ENCODE results near the gene VDAC2. TPM values are rescaled to one million over a fixed set of nuclear protein-coding genes. Genes with fewer than 3 reads are reported as not detected.
"Not testable (repeated sequence)": the region's sequence is repeated elsewhere in the genome, so short reads cannot be mapped to it uniquely, and the experiment has no call there.

VDAC2 gene
- total RNA-seq, 4 donors from 2014 or later, result 52.1 to 234 (median 149) TPM

DNA sequence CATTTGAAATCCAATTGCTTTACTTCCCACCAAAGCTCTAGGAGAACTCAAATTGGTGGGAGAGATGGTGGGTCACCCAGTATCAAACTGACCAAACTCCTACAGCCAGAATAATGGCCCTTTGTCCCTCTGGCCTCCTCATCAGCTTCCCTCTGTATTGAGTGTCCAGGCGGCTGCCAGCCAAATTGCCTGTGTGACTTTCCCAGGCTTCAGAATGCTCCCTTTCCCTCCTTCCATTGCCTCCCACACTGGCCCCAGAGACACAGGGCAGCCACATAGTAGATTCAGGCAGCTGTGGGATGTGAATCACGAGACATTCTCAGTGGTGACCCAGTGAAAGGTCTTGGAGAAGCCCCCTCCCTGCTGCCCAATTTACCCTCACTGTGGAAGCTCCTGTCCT is 12.7 kb upstream of the VDAC2 start:
- intact Hi-C loops (cut with DNase I; ENCODE audit: low total_unique reads) (no loop called here), in situ Hi-C loops (cut with MboI; ENCODE audit: low pct_ligation_motif_present in 1 of 4, low pct_unique_long_range_greater_than_20kb in 1 of 4, low sequenced_read_pairs in 3 of 4) (no loop called here)
- no peak overlapping the region for H3K4me3 ChIP-seq
- no peak for DNase-seq
- peaks cover 4 to 35% (median 16%) of the 10 kb centered on the region in 4 donors for H3K4me1 ChIP-seq
- WGBS, 2 donors (ENCODE audit: low coverage in 1 of 2), result 80 to 86% methylated on average over 1 to 2 of the region's 2 CpGs
- H3K27ac ChIP-seq, result no peak overlapping the region
- TF ChIP-seq POLR2A (IDR thresholded peaks at IDR 0.05), result no peak
- TF ChIP-seq CTCF (IDR thresholded peaks at IDR 0.05), result no peak
- no peak for TF ChIP-seq EP300 (IDR thresholded peaks at IDR 0.05; ENCODE audit: low read depth)
- TF ChIP-seq POLR2AphosphoS5 (IDR thresholded peaks at IDR 0.05), result no peak
- H3K9me3 ChIP-seq, result no peaks in the 10 kb centered on the region
- H3K27me3 ChIP-seq, result no peaks in the 10 kb centered on the region
- H3K36me3 ChIP-seq, result no peaks in the 10 kb centered on the region

GRCh38 chr10:75199949-75200348 is 10.6 kb upstream of the VDAC2 start:
- H3K27ac ChIP-seq; in situ Hi-C loops (cut with MboI; ENCODE audit: low pct_ligation_motif_present in 1 of 4, low pct_unique_long_range_greater_than_20kb in 1 of 4, low sequenced_read_pairs in 3 of 4); intact Hi-C loops (cut with DNase I; ENCODE audit: low total_unique reads); H3K27me3 ChIP-seq; H3K4me3 ChIP-seq; H3K9me3 ChIP-seq; DNase-seq; H3K36me3 ChIP-seq: not testable (repeated sequence)
- H3K4me1 ChIP-seq, result peaks cover 4 to 31% (median 12%) of the 10 kb centered on the region in 4 donors
- 79 to 94% methylated on average over 2 to 6 of the region's 6 CpGs for WGBS, 2 donors (ENCODE audit: low coverage in 1 of 2)

GRCh38 chr10:75201793-75202307 is 8.7 kb upstream of the VDAC2 start:
- TF ChIP-seq CTCF (IDR thresholded peaks at IDR 0.05) (no peak), POLR2AphosphoS5 (IDR thresholded peaks at IDR 0.05) (peak in 2 of 3 donors; percentile 40 to 48), POLR2A (IDR thresholded peaks at IDR 0.05) (peak; percentile 61), EP300 (IDR thresholded peaks at IDR 0.05; ENCODE audit: low read depth) (no peak)
- no peaks in the 10 kb centered on the region for H3K27me3 ChIP-seq
- peaks cover 0 to 22% (median 10%) of the 10 kb centered on the region in 4 donors for H3K4me1 ChIP-seq
- H3K9me3 ChIP-seq, result no peaks in the 10 kb centered on the region
- in situ Hi-C loops (cut with MboI; ENCODE audit: low pct_ligation_motif_present in 1 of 4, low pct_unique_long_range_greater_than_20kb in 1 of 4, low sequenced_read_pairs in 3 of 4), result no loop called here
- H3K4me3 ChIP-seq, result no peak overlapping the region
- no peaks in the 10 kb centered on the region for H3K36me3 ChIP-seq
- intact Hi-C loops (cut with DNase I; ENCODE audit: low total_unique reads), result no loop called here
- WGBS, 2 donors (ENCODE audit: low coverage in 1 of 2), result 64 to 67% methylated on average over 5 to 9 of the region's 9 CpGs
- peak; percentile 64 for DNase-seq
- H3K27ac ChIP-seq, result peak overlapping the region; percentile 62 to 73 (median 70)

GRCh38 chr10:75202321-75203045 is 8.1 kb upstream of the VDAC2 start:
- Histone ChIP-seq H3K27ac (peak overlapping the region; percentile 62 to 73 (median 70)), H3K4me1 (peaks cover 0 to 22% (median 10%) of the 10 kb centered on the region in 4 donors), H3K27me3 (no peaks in the 10 kb centered on the region), H3K4me3 (no peak overlapping the region), H3K36me3 (no peaks in the 10 kb centered on the region), H3K9me3 (no peaks in the 10 kb centered on the region)
- DNase-seq, result peak; percentile 60
- TF ChIP-seq POLR2AphosphoS5 (IDR thresholded peaks at IDR 0.05) (peak in 2 of 3 donors; percentile 31 to 35), CTCF (IDR thresholded peaks at IDR 0.05) (no peak), EP300 (IDR thresholded peaks at IDR 0.05; ENCODE audit: low read depth) (no peak), POLR2A (IDR thresholded peaks at IDR 0.05) (peak; percentile 19)
- intact Hi-C loops (cut with DNase I; ENCODE audit: low total_unique reads), result no loop called here
- WGBS, 2 donors (ENCODE audit: low coverage in 1 of 2), result 55% methylated on average over 1 of the region's 1 CpG; no CpG with 5 or more reads in 1 of the 2 donors
- in situ Hi-C loops (cut with MboI; ENCODE audit: low pct_ligation_motif_present in 1 of 4, low pct_unique_long_range_greater_than_20kb in 1 of 4, low sequenced_read_pairs in 3 of 4), result no loop called here

GRCh38 chr10:75203046-75203620 is 7.5 kb upstream of the VDAC2 start:
- DNase-seq; in situ Hi-C loops (cut with MboI; ENCODE audit: low pct_ligation_motif_present in 1 of 4, low pct_unique_long_range_greater_than_20kb in 1 of 4, low sequenced_read_pairs in 3 of 4); H3K4me3 ChIP-seq; H3K9me3 ChIP-seq; H3K36me3 ChIP-seq; H3K27me3 ChIP-seq; intact Hi-C loops (cut with DNase I; ENCODE audit: low total_unique reads): not testable (repeated sequence)
- Histone ChIP-seq H3K4me1 (peaks cover 0 to 22% (median 10%) of the 10 kb centered on the region in 4 donors), H3K27ac (peak overlapping the region; percentile 62 to 73 (median 70))
- 75 to 77% methylated on average over 8 to 11 of the region's 11 CpGs for WGBS, 2 donors (ENCODE audit: low coverage in 1 of 2)
